D721Med (cell line): ENCODE results near the gene FAM184B.
"Not testable (repeated sequence)": the region's sequence is repeated elsewhere in the genome, so short reads cannot be mapped to it uniquely, and the experiment has no call there.

ENCODE experiments used
- DNase-seq: peaks from one replicate; pipeline ENCODE4 v3.0.0; 2011; ENCODE audit warnings: low spot score; ENCODE audit not compliant: insufficient read length
- FAIRE-seq: peaks from 2 replicates; lab custom pipeline; 2011; peaks lifted over from hg19 to GRCh38; lab: Jason Lieb, UNC
- TF ChIP-seq, protein P1 (sequence below): IDR thresholded peaks from 2 replicates; pipeline ENCODE4 v1.5.1; 2012; ENCODE audit warnings: mild to moderate bottlenecking, control low read depth; ENCODE audit not compliant: insufficient read depth; ENCODE audit errors: missing control alignments

FAM184B gene

DNA sequence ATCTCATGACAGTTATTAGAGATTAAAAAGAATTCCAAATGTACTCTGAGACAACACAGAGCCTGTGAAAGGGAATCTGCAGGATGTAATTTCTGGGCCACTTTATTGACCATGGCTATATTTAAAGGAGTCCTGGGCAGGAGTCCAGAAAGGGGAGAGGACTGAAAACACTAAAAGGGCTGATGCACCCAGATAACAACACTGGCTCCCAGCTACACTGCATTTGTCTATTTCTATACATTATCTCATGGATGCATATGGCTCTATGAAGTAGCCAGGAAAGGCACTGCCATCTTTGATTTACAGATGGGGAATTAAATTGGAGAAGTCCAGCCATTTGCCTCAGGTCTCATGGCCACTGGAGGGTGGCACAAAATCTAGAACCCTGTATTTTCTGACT is 111.0 kb downstream of the FAM184B start:
- TF ChIP-seq, protein P1, sequence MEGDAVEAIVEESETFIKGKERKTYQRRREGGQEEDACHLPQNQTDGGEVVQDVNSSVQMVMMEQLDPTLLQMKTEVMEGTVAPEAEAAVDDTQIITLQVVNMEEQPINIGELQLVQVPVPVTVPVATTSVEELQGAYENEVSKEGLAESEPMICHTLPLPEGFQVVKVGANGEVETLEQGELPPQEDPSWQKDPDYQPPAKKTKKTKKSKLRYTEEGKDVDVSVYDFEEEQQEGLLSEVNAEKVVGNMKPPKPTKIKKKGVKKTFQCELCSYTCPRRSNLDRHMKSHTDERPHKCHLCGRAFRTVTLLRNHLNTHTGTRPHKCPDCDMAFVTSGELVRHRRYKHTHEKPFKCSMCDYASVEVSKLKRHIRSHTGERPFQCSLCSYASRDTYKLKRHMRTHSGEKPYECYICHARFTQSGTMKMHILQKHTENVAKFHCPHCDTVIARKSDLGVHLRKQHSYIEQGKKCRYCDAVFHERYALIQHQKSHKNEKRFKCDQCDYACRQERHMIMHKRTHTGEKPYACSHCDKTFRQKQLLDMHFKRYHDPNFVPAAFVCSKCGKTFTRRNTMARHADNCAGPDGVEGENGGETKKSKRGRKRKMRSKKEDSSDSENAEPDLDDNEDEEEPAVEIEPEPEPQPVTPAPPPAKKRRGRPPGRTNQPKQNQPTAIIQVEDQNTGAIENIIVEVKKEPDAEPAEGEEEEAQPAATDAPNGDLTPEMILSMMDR, result no peak
- no peak for DNase-seq
- no peak for FAIRE-seq

DNA sequence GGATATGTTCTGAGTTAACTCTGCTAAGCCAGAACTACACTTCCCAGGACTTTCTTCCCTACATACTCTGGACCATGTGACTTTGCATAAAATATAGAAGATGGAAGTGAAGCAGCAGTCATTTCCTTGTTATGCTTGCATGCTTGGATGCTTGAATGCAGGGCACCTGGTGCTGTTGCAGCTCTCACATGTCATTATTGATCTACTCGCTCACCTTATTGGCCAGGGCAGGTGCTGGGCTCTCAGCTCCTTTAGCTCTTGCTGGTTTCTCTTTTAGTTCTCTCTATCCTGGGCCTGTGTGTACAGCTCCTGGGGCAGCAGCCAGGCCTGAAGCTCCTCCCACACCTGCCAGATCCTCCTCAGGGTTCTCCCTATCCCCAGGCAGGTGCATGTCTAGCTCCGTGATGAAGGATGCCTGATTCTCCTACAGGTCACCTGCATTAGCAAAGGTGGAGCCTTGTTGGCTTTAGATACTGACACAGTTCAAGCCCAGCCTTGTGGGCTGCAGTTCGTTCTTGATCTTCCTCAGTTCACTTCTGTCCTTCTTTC is 113.7 kb downstream of the FAM184B start:
- TF ChIP-seq, protein P1, result no peak
- DNase-seq (no peak), FAIRE-seq (no peak)

DNA sequence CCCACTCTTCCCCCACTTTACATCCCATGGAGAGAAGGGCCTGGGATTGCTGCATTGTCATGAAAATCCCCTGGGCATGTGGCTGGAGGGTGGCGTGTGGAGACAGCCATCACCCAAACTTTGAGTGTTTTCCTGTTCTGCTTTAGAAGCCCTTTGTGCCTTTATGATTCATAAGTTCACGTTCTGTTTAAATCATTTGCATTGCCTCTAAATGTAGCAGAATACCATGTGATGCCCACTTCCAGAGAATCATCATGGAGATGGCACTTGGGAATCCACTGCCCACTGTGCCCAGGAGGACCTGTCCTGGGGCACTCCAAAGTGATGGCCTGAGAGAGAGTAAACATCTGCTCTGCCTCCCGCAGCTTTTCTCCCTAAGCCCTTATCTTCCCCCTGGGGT is 114.2 kb downstream of the FAM184B start:
- no peak for FAIRE-seq
- TF ChIP-seq, protein P1, result no peak

DNA sequence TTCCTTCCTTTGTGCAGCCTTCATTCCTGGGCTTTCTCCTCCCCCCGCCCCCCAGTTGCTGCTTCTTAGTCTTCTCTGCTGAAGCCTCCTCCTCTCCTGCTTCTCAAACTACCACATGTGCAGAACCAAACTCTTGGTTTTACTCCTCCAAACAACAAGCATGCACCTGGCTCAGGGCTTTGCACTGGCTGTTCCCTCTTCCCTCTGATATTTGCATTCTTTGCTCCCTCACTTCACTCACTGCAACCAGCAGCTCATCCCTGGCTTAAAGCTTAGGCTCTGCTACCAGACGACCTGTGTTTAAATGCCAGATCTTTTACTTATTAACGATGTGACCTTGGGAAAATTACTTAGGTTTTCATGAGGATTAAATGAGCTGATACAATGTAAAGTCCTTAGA is 115.6 kb downstream of the FAM184B start:
- FAIRE-seq (no peak), DNase-seq (no peak)
- TF ChIP-seq, protein P1, result no peak

More for the DNA sequence above, 114.2 kb downstream of the FAM184B start:
- DNase-seq, result no peak

DNA sequence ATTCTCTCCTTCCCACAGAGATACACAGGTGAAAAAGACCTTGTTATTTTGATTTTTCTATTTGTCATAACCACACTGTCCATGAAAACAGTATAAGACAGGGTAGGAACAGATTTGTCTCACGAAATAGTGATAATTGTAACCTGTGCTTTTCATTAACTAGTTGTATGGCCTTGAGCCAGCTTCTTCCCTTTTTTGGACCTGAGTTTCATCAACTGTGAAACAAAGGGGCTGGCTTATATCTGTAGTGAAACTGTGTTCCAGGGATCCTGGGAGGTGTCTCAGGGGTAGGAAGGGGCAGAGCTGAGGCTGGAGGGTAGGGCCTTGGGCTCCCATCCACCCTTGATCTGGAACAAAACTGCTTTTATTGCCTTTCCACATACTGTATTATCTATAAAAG is 116.1 kb downstream of the FAM184B start:
- TF ChIP-seq, protein P1, result no peak
- no peak for FAIRE-seq

DNA sequence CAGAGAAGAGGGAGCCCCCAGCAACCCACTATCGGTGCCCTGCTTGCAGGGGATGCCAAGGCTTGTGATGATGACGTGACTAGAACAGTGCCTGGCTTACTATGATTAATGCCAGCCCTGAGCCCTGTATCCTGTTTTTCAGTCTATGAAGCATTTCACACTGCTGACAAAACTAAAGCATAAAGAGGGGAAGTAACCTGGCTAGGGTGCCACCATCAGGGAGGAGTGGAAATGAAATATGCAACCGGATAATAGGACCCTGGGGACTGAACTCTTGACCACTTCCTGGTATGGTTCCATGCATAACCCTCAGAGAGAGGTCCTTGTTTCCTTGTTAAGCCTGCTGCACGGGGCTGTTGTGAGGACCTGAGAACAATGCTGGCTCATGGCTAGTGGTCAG is 116.7 kb downstream of the FAM184B start:
- TF ChIP-seq, protein P1, result no peak
- FAIRE-seq (no peak), DNase-seq (no peak)

More for the DNA sequence above, 116.1 kb downstream of the FAM184B start:
- no peak for DNase-seq

DNA sequence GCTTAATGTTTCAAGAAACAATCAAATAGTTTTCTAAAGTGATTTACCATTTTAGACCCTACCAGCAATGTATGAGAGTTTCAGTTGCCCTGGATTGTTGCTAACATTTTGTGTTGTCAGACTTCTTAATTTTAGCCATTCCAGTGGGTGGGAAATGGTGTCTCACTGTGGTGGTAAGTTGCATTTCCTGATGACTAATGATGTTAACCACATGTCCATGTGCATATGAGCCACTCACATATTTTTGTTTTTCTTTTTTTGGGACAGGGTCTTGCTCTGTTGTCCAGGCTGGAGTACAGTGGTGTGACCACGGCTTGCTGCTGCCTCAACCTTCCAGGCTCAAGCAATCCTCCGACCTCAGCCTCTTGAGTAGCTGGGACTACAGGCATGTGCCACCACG is 118.7 kb downstream of the FAM184B start:
- no peak for FAIRE-seq
- TF ChIP-seq, protein P1, result no peak
- no peak for DNase-seq

DNA sequence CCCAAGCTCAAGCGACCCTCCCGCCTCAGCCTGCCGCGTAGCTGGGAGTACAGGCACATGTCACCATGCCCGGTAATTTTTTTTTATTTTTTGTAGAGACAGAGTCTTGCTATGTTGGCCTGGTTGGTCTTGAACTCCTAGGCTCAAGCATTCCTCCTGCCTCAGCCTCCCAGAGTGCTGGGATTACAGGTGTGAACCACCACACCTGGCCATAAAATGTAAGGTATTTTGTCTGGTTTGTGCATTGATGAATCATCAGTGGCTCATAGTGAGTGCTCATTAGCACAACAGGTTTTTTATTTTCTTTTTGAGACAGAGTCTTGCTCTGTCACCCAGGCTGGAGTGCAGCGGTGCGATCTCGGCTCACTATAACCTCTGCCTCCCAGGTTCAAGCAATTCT is 122.2 kb downstream of the FAM184B start:
- not testable (repeated sequence) for FAIRE-seq, DNase-seq
